K562 treated with DMSO at 1 percent for 48 hours (cell line): ENCODE results near the gene PRDM5. TPM values are rescaled to one million over a fixed set of nuclear protein-coding genes. Genes with fewer than 3 reads are reported as not detected.

ENCODE experiments used
- total RNA-seq: library from RNA; unstranded; fragments of 300-600 nt; gene quantifications from 2 replicates; pipeline ENCODE4 v1.2.3, GENCODE V29; 2022; ENCODE audit warnings: low replicate concordance; ENCODE audit errors: extremely low read depth

PRDM5 gene
- not detected in 2 replicates for total RNA-seq

GRCh38 chr4:120922381-120923206, at the start of gene PRDM5:
Gene PRDM5 (minus strand): TSS chr4:120922726. CDS start chr4:120922608, 118 bp downstream.

Other genes with a start within 250 kb of the PRDM5 start
- not detected in 2 replicates for gene NDNF, start 149.8 kb upstream of the PRDM5 start, total RNA-seq
- not detected in 2 replicates for gene TNIP3, start 241.6 kb upstream of the PRDM5 start, total RNA-seq